KBM-7 (cell line): ENCODE data around the gene POU6F2.

Source experiments
- DNase-seq: peaks from one replicate; pipeline ENCODE4 v3.0.0-alpha.2; 2015
- in situ Hi-C: fragments of 300-500 bp; cut with MboI; formaldehyde crosslinking; loops from 2 replicates; pipeline ENCODE4 v1.14.3; 2020; ENCODE audit warnings: low sequenced_read_pairs, low pct_unique_long_range_greater_than_20kb, mixed read lengths

POU6F2 gene

GRCh38 chr7:39051707-39052106 lies 74.0 kb downstream of the POU6F2 start:
- in situ Hi-C loops = no loop called here
- no peak for DNase-seq

- DNase-seq = no peak
- in situ Hi-C loops = no loop called here
Measured at GRCh38 chr7:39054731-39055130, 77.0 kb downstream of the POU6F2 start.

- no peak for DNase-seq
- in situ Hi-C loops = no loop called here
Measured at GRCh38 chr7:39056153-39056552, 78.4 kb downstream of the POU6F2 start.

GRCh38 chr7:39062811-39063210 lies 85.1 kb downstream of the POU6F2 start:
- DNase-seq = no peak
- in situ Hi-C loops = no loop called here

- no peak for DNase-seq
- in situ Hi-C loops = no loop called here
Measured at GRCh38 chr7:39069031-39069430, 91.3 kb downstream of the POU6F2 start.

GRCh38 chr7:39069896-39070881 lies 92.5 kb downstream of the POU6F2 start:
- peak; percentile 75 for DNase-seq
- in situ Hi-C loops = no loop called here

GRCh38 chr7:39071116-39071515 lies 93.4 kb downstream of the POU6F2 start:
- in situ Hi-C loops = no loop called here
- no peak for DNase-seq

GRCh38 chr7:39073432-39073831 lies 95.7 kb downstream of the POU6F2 start:
- in situ Hi-C loops = no loop called here

GRCh38 chr7:39075210-39075609 lies 97.5 kb downstream of the POU6F2 start:
- DNase-seq = no peak
- in situ Hi-C loops = no loop called here

More at GRCh38 chr7:39073432-39073831, 95.7 kb downstream of the POU6F2 start:
- no peak for DNase-seq

GRCh38 chr7:39083781-39084180 lies 106.1 kb downstream of the POU6F2 start:
- DNase-seq = no peak
- in situ Hi-C loops = no loop called here

- in situ Hi-C loops = no loop called here
Measured at GRCh38 chr7:39084349-39084748, 106.6 kb downstream of the POU6F2 start.

GRCh38 chr7:39085189-39085588 lies 107.5 kb downstream of the POU6F2 start:
- in situ Hi-C loops = no loop called here
- no peak for DNase-seq

More at GRCh38 chr7:39084349-39084748, 106.6 kb downstream of the POU6F2 start:
- DNase-seq = no peak

GRCh38 chr7:39085590-39086049 lies 107.9 kb downstream of the POU6F2 start:
- in situ Hi-C loops = no loop called here
- no peak for DNase-seq

- in situ Hi-C loops = no loop called here
- DNase-seq = no peak
Measured at GRCh38 chr7:39086638-39087360, 109.1 kb downstream of the POU6F2 start.

GRCh38 chr7:39088730-39089593 lies 111.3 kb downstream of the POU6F2 start:
- no peak for DNase-seq

GRCh38 chr7:39091145-39091544 lies 113.4 kb downstream of the POU6F2 start:
- in situ Hi-C loops = no loop called here
- no peak for DNase-seq

More at GRCh38 chr7:39088730-39089593, 111.3 kb downstream of the POU6F2 start:
- in situ Hi-C loops = no loop called here

GRCh38 chr7:39091774-39092173 lies 114.1 kb downstream of the POU6F2 start:
- in situ Hi-C loops = no loop called here
- no peak for DNase-seq

GRCh38 chr7:39094731-39095130 lies 117.0 kb downstream of the POU6F2 start:
- in situ Hi-C loops = no loop called here
- DNase-seq = no peak
